Measurements from ENCODE around the gene TRMT10C.

DNA sequence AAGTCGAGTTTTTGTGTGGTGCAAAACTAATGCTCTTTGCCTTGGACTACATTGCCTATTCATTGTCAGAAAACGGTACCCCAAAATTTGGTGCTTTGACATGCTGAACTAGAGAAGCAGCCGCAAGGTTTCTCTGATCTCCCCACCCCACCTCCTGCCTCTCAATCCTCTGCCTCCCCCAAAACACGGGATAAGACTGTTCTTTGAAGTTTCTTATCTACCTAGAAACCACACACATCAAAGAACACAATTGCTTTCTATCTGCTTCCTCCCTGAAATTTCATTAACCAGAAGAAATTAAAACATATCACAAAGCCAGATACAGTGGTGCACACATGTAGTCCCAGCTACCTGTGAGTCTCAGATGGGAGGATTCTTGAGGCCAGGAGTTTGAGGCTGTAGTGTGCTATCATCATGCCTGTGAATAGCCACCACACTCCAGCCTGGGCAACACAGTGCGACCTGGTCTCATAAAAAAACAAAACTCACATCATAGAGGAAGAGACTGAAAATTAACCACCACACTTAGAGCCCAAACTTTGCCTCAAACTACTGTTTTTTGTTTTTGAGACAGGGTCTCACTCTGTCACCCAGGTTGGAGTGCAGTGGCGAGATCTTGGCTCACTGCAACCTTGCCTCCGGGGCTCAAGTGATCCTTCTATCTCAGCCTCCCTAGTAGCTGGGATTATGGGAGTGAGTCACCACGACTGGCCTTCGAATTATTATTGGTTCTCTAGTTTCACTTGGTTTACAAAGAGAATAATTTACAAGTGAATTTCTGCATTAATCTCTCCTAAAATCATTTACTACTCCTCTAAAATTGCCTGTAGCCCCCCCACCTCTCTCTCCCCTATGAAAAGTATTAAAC lies 9.6 kb downstream of the TRMT10C start:
- TF ChIP-seq CTCF (IDR thresholded peaks at IDR 0.05; ENCODE audit: insufficient read depth, low read depth, low read length): no peak
- no peak for TF ChIP-seq EZH2 (IDR thresholded peaks at IDR 0.05; ENCODE audit: insufficient read depth, low read length)
